GM18517 (cell line): ENCODE data around the gene COPS2.

Experiments used
- ATAC-seq: cut with Tn5 transposase; IDR thresholded peaks from one replicate; pipeline ENCODE4 v1.9.1; 2021; ENCODE audit warnings: mild to moderate bottlenecking, moderate library complexity; ENCODE audit not compliant: unreplicated experiment

Gene COPS2

DNA sequence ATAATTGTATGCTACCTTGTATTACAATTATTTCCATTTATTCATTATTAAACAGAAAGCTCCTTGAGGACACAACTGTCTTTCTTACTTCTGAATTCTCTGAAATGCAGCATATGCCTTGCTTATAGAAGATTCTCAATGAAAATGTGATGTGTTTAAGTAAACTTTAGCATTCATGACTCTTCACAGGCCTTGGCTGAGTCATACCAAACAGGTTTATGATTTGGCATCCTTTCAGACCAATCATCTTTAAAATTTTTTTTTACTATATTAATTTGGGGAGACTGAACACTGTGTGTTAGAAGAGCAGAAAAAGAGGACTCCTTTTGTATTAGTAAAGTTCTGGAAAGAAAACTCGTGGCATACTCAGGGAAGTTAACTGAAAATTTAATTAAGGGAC lies 8.3 kb upstream of the COPS2 start:
- ATAC-seq: no peak

DNA sequence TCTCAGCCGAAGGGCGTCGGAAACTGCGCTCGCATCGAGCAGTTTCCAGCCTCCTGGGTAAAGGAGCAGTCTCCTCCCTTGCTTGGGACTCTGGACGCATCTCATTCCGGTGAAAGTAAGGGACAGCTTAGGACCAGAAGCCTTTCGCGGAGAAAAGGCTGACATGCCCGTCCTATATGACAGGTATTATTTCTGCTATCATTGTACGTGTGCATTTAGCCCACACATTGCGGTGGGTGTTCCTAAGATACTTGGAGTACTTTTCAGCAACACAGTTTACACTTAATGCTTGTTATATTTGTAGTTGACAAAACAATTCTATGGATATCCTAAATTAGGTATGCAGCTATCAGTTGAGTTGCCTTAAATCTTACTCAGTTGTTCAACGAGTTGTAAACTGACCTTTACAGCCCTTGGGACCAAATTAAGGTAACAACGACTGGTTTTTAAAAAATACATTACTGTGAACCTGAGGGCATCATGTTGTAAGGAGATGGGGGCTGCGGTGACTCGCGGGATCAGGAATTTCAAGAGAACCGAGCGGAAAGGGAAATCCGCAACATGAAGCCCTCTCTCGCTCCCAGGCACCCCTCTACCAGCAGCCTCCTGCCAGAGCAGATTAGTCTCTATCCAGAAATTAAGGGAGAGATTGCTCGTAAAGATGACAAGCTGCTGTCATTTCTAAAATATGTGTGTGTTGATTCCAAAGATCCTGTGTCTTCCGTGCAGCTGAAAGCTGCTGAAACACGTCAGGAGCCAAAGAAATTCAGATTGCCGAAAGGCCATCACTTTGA lies 632 bp upstream of the COPS2 start:
- no peak for ATAC-seq

DNA sequence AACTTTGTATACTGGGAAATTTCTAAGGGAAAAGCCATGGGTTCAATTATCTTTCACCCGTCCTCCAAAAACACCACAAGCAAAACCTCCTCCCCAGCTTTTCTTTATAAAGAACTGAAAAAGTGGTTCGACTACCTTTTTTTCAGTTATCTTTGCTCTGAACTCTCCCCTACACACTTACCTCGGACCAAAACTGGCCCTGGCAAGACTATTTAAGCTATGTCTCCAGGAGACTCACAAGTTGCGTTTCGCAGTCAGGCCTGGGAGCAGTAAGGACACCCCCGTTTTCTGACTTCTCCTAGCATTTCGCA lies 645 bp downstream of the COPS2 start:
- ATAC-seq: peak; percentile 5

DNA sequence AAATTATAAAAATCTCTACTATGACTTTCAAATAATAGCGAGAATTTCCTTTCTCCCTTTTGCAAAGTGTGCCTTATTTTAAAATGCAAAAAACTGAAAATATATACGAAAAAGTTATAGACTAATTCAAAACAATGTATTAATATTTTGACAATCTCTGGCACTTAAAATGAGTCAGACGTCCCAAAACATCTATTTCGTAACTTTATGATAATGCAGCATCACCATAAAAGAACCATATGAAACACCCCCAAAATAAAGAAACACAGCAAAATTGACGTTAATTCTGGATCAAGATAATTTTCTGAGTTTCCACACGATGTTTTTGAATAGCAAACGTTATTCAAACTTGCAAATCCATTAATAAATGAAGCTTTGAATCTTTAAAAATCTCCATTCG lies 1.0 kb downstream of the COPS2 start:
- no peak for ATAC-seq

DNA sequence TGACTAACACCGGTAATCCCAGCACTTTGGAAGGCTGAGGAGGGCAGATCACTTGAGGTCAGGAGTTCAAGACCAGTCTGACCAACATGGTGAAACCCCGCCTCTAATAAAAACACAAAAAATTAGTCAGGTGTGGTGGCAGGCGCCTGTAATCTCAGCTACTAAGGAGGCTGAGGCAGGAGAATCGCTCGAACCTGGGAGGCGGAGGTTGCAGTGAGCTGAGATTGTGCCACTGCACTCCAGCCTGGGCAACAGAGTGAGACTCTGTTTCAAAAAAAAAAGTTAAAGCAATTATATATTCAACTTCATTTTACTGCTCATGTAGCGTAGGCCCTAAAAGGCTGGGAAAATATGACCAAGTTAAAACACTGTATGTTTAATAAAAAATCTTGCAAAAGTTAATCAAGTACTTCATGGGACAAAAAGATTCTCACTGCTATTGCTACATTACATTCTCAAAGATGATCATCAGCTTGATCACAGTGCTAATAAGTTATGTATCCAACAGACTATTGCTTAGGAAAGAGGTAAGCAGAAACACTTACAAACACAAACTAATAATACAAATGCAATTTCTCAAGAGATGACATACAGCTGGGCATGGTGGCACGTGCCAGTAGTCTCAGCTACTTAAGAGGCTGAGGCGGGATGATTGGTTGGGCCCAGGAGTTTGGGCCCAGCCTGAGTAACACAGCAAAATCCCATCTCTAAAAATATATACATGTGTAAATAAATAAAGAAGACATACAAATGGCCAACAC lies 2.7 kb downstream of the COPS2 start:
- ATAC-seq: no peak

- ATAC-seq: no peak
These were observed 3.6 kb downstream of the COPS2 start for GRCh38 chr15:49151831-49152230.

- no peak for ATAC-seq
These were observed 6.7 kb downstream of the COPS2 start for GRCh38 chr15:49148727-49149126.

DNA sequence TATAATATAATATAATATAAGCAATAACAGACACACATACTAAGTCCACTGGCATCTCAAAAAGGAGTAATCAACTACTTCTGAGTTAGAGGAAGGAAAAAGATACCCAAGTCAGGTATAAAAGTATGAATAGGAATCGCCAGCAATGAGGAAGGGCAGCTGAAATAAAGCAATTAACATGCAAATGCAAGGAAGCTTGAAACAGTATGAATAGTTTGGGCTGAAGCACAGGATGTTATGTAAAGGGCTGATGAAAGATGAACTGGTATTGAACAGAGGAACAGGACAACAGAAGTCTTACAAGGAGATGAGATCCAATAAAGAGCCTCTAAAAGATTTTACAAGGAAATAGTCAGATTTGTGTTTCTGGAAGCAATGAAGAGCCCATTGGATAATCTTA lies 7.1 kb downstream of the COPS2 start:
- ATAC-seq: no peak

- no peak for ATAC-seq
These were observed 9.5 kb downstream of the COPS2 start for GRCh38 chr15:49145651-49146609.

- no peak for ATAC-seq
These were observed 17.5 kb downstream of the COPS2 start for GRCh38 chr15:49137861-49138260.

GRCh38 chr15:49135911-49136310 lies 19.5 kb downstream of the COPS2 start:
- no peak for ATAC-seq

DNA sequence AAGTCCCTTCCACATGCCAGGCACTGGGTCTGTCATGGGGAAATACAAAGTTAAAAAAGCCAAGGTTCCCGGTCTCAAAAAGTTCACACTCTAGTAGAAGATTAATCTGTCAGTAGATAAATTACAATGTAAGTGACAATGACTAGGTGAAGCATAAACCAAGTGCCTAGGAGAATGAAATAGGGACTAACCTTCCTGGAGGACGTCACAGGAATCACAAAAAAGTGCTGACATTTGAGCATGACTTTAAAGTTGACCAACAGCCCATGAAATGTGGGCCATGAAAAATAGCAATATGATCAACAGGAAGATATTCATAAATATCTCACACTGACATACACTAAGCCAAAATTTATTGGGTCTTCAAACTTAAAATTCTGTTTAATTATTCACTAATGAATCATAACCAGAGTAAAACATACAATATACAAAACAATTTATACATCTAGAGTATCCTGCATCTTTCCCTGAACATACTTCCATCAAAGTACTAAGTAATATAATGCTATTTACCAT lies 20.0 kb downstream of the COPS2 start:
- ATAC-seq: no peak

DNA sequence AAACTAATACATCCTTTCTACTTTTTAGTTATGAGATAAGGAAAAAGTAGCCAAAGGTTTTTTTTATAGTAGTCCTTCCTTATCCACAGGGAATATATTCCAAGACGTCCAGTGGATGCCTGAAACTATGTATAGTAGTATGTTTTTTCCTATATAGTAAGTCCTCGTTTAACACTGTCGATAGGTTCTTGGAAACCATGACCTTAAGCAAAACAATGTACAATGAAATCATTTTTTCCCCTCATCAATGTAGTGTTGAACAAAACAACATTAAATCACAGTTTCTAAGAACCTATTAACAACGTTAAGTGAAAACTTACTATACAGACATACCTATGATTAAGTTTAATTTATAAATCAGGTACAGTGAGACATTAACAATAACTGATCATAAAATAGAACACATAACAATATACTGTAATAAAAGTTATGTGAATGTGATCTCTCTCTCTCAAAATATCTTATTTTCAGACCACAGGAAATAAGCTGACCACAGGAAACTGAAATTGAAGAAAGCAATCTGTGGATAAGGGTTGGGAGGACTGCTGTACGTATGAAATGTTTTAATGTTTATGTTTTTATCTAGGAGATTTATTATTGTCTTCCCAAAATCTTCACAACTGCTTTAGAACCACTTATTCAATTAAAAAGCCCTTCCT lies 20.6 kb downstream of the COPS2 start:
- ATAC-seq: no peak

GRCh38 chr15:49131403-49131802 lies 24.0 kb downstream of the COPS2 start:
- no peak for ATAC-seq

GRCh38 chr15:49124371-49124770 lies 31.0 kb downstream of the COPS2 start:
- ATAC-seq: no peak

DNA sequence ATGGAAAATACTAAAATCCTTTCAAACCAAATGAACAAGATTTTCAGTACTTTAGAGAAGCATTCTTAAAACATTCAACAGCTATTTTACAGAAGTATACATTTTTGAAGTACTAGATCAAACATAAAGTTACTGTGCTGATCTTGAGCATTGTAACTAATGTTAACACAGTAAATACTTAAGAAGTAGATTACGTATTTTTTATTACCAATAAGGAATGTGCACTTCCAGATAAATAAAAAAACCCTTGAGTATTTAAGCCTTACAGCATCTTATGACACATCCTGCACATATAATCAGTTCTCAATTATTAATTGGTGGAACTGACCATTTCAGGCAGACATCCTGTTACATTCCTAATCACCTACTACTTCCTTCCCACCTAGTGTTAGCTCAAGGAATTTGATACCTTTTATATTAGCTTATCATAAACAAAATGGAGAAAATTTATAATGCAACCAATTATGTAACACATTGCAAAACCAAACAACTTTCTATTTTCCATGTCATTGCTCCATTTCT lies 32.8 kb downstream of the COPS2 start:
- ATAC-seq: no peak

- ATAC-seq: no peak
These were observed 33.5 kb downstream of the COPS2 start for GRCh38 chr15:49121901-49122300.

DNA sequence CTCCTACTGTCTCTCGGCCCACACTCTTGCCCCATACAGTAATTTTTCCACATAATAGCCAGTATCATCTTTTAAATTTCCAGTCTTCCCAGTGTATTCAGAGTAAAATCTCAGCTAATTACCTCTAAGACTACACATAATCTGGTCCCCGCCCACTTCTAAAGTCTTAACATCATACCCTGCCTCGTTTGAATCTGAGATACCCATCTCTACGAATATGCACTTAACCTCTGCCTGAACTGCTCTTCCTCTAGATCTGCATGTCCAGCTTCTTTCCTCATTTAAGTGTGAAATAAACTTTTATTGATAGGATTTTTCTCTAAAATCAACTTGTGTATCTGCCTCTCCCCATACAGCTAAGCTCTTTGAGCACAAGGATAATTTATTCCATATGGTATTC lies 34.6 kb downstream of the COPS2 start:
- no peak for ATAC-seq

GRCh38 chr15:49116108-49116857 lies 39.1 kb downstream of the COPS2 start:
- no peak for ATAC-seq

DNA sequence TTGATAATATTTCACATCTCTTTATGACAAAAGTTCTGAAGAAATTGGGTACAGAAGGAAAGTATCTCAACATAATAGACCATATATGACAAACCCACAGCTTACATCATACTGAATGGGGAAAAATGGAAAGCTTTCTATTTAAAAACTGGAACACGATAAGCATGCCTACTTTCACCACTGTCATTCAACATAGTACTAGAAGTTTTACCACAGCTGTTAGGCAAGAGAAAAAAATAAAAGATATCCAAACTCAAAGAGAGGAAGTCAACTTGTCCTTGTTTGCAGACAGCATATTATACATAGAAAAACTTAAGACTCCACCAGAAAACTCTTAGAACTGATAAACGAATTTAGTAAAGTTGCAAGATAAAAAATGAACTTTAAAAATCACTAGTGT lies 40.3 kb downstream of the COPS2 start:
- no peak for ATAC-seq
